ENCODE data around the gene PIP5K1B.

GRCh38 chr9:68738358-68738757 is 33.3 kb downstream of the PIP5K1B start:
- TF ChIP-seq CTCF (conservative IDR thresholded peaks at IDR 0.05 in 1 of 2, IDR thresholded peaks at IDR 0.05 in 1 of 2; ENCODE audit: extremely low read depth in 1 of 2, insufficient read depth in 1 of 2, low read depth in 1 of 2, low read length in 2 of 2) (no peak), EZH2 (IDR thresholded peaks at IDR 0.05; ENCODE audit: borderline replicate concordance, low read length) (no peak)

Measured in mammary epithelial cell (primary cell).